Measurements from ENCODE around the gene NRG3. TPM values are rescaled to one million over a fixed set of nuclear protein-coding genes. Genes with fewer than 3 reads are reported as not detected.

The NRG3 gene
- total and polyA plus RNA-seq, 2 donors (not counting 1 experiment from before 2014, with no cell fraction given): 0.06 TPM; not detected in 1

- H3K79me2 ChIP-seq (ENCODE audit: control insufficient read depth, insufficient read depth, low read length): no peaks in the 10 kb centered on the region
- no peaks in the 10 kb centered on the region for H3K9me3 Mint-ChIP-seq (ENCODE audit: insufficient read depth)
- no peaks in the 10 kb centered on the region for H3K27me3 Mint-ChIP-seq
- no peaks in the 10 kb centered on the region for H3K4me1 Mint-ChIP-seq
- 91% methylated on average over 4 of the region's 6 CpGs for WGBS (ENCODE audit: insufficient coverage)
- H3K4me3 Mint-ChIP-seq: no peak overlapping the region
- ATAC-seq (ENCODE audit: low read depth) (no peak), DNase-seq (no peak)
- H3K27me3 ChIP-seq (replicated peaks in 1 of 4; ENCODE audit: control extremely low read depth in 1 of 4, control insufficient read depth in 3 of 4, insufficient read depth in 4 of 4, low read length in 3 of 4): no peaks in the 10 kb centered on the region
- ChIA-PET CTCF (no interaction called here), POLR2A (no interaction called here)
- no peak overlapping the region for H3K9ac ChIP-seq (ENCODE audit: low read length)
- H3K4me1 ChIP-seq (ENCODE audit: control insufficient read depth in 2 of 2, insufficient read depth in 2 of 2, low read length in 2 of 2): no peaks in the 10 kb centered on the region
- H4K20me1 ChIP-seq (ENCODE audit: control insufficient read depth, insufficient read depth, low read length, poor library complexity, severe bottlenecking): no peaks in the 10 kb centered on the region
- TF ChIP-seq EZH2 (IDR thresholded peaks at IDR 0.05; ENCODE audit: borderline replicate concordance, insufficient read depth, low read depth, low read length, poor library complexity, severe bottlenecking) (no peak), CTCF (IDR thresholded peaks at IDR 0.05) (no peak)
- intact Hi-C loops (cut with micrococcal nuclease): no loop called here
- H3K27ac Mint-ChIP-seq: no peak overlapping the region
- H3K9me3 ChIP-seq (ENCODE audit: control extremely low read depth in 1 of 3, control insufficient read depth in 2 of 3, insufficient read depth in 1 of 3, low read length in 2 of 3): peaks cover 0 to 3% (median 0%) of the 10 kb centered on the region in 3 donors
- no peak overlapping the region for H3K27ac ChIP-seq (ENCODE audit: low read length in 2 of 2)
- H2AFZ ChIP-seq (ENCODE audit: insufficient read depth, low read depth, low read length, poor library complexity, severe bottlenecking): no peak overlapping the region
- H3K36me3 ChIP-seq (replicated peaks in 1 of 2; ENCODE audit: control extremely low read depth in 1 of 2, control insufficient read depth in 1 of 2, extremely low read depth in 1 of 2, insufficient read depth in 2 of 2, low read length in 1 of 2): no peaks in the 10 kb centered on the region
- H3K4me2 ChIP-seq (replicated peaks; ENCODE audit: low read depth, low read length, poor library complexity, severe bottlenecking): no peak overlapping the region
- no peak overlapping the region for H3K4me3 ChIP-seq (ENCODE audit: control extremely low read depth in 1 of 5, extremely low read depth in 1 of 5, insufficient read depth in 1 of 5, low read depth in 2 of 5, low read length in 4 of 5)
These were observed 413.5 kb downstream of the NRG3 start for GRCh38 chr10:82288461-82288881.

GRCh38 chr10:82289945-82290344 lies 415.0 kb downstream of the NRG3 start:
- Mint-ChIP-seq H3K4me3 (no peak overlapping the region), H3K27ac (no peak overlapping the region), H3K9me3 (ENCODE audit: insufficient read depth) (no peaks in the 10 kb centered on the region), H3K4me1 (no peaks in the 10 kb centered on the region), H3K27me3 (no peaks in the 10 kb centered on the region)
- H3K4me2 ChIP-seq (replicated peaks; ENCODE audit: low read depth, low read length, poor library complexity, severe bottlenecking): no peak overlapping the region
- no peaks in the 10 kb centered on the region for H3K79me2 ChIP-seq (ENCODE audit: control insufficient read depth, insufficient read depth, low read length)
- intact Hi-C loops (cut with micrococcal nuclease): no loop called here
- CTCF ChIA-PET: no interaction called here
- DNase-seq: no peak
- POLR2A ChIA-PET: no interaction called here
- H3K4me3 ChIP-seq (ENCODE audit: control extremely low read depth in 1 of 5, extremely low read depth in 1 of 5, insufficient read depth in 1 of 5, low read depth in 2 of 5, low read length in 4 of 5): no peak overlapping the region
- peaks cover 0 to 3% (median 0%) of the 10 kb centered on the region in 3 donors for H3K9me3 ChIP-seq (ENCODE audit: control extremely low read depth in 1 of 3, control insufficient read depth in 2 of 3, insufficient read depth in 1 of 3, low read length in 2 of 3)
- H3K9ac ChIP-seq (ENCODE audit: low read length): no peak overlapping the region
- H2AFZ ChIP-seq (ENCODE audit: insufficient read depth, low read depth, low read length, poor library complexity, severe bottlenecking): no peak overlapping the region
- H3K27ac ChIP-seq (ENCODE audit: low read length in 2 of 2): no peak overlapping the region
- no peak for TF ChIP-seq CTCF (IDR thresholded peaks at IDR 0.05)
- no peak for TF ChIP-seq EZH2 (IDR thresholded peaks at IDR 0.05; ENCODE audit: borderline replicate concordance, insufficient read depth, low read depth, low read length, poor library complexity, severe bottlenecking)
- H3K4me1 ChIP-seq (ENCODE audit: control insufficient read depth in 2 of 2, insufficient read depth in 2 of 2, low read length in 2 of 2): no peaks in the 10 kb centered on the region
- no peaks in the 10 kb centered on the region for H3K27me3 ChIP-seq (replicated peaks in 1 of 4; ENCODE audit: control extremely low read depth in 1 of 4, control insufficient read depth in 3 of 4, insufficient read depth in 4 of 4, low read length in 3 of 4)
- H4K20me1 ChIP-seq (ENCODE audit: control insufficient read depth, insufficient read depth, low read length, poor library complexity, severe bottlenecking): no peaks in the 10 kb centered on the region
- WGBS (ENCODE audit: insufficient coverage): no CpG with 5 or more reads among the region's 3 CpGs
- no peak for ATAC-seq (ENCODE audit: low read depth)
- H3K36me3 ChIP-seq (replicated peaks in 1 of 2; ENCODE audit: control extremely low read depth in 1 of 2, control insufficient read depth in 1 of 2, extremely low read depth in 1 of 2, insufficient read depth in 2 of 2, low read length in 1 of 2): no peaks in the 10 kb centered on the region
